HL-60/S4 treated with retinoic acid at 250 ng/mL for 4 days and 3 days (cell line): ENCODE results near the gene MBNL2.

Experiments
- in situ Hi-C: fragments of 300-500 bp; cut with MboI; formaldehyde crosslinking; loops from 2 replicates; pipeline ENCODE4 v1.7.0; 2022; ENCODE audit warnings: low sequenced_read_pairs

Gene MBNL2

GRCh38 chr13:97233499-97233898, 11.4 kb downstream of the MBNL2 start:
- in situ Hi-C loops = no loop called here

- in situ Hi-C loops = no loop called here
Measured at GRCh38 chr13:97234236-97234635, 12.1 kb downstream of the MBNL2 start.

- in situ Hi-C loops = no loop called here
Measured at GRCh38 chr13:97234742-97235141, 12.6 kb downstream of the MBNL2 start.

- in situ Hi-C loops = no loop called here
Measured at GRCh38 chr13:97235549-97236231, 13.6 kb downstream of the MBNL2 start.

DNA sequence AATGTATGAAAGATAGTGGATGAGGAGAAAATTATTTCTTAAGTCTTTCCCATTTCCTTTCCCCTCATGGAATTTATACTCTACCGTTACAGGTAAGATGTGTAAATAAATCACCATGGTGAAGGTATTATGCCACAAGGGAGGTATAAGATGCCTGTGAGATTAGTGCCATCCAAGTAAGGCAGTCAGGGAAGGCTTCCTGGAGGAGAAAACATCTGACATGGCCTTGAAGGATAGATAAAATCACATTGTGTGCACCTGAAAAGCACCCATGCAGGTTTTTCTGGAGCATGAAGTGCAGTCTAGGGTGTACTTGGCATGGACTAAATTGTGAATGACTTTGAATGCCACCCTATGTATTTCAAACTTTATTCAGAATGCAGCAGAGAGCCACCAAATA, 15.3 kb downstream of the MBNL2 start:
- in situ Hi-C loops = no loop called here

- in situ Hi-C loops = no loop called here
Measured at GRCh38 chr13:97238432-97238831, 16.3 kb downstream of the MBNL2 start.

GRCh38 chr13:97238883-97239282, 16.8 kb downstream of the MBNL2 start:
- in situ Hi-C loops = no loop called here

DNA sequence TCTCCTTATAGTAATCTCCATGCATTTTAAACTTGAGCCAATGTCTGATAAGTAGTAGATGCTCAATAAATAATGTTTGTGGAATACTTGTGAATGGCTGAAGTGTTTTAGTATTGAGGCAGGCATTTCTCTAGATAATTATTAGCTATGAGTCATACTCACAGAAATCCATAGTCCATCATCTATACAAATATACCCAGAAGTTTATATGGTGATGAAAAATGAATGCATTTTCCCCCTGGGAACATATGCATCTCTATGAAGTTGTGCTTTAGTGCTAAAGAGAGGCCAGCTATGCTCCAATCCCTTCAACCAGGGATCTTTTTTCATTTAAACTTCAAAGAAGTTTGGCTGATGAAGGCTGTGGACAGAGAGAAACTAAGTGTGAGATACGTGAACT, 17.2 kb downstream of the MBNL2 start:
- in situ Hi-C loops = no loop called here

DNA sequence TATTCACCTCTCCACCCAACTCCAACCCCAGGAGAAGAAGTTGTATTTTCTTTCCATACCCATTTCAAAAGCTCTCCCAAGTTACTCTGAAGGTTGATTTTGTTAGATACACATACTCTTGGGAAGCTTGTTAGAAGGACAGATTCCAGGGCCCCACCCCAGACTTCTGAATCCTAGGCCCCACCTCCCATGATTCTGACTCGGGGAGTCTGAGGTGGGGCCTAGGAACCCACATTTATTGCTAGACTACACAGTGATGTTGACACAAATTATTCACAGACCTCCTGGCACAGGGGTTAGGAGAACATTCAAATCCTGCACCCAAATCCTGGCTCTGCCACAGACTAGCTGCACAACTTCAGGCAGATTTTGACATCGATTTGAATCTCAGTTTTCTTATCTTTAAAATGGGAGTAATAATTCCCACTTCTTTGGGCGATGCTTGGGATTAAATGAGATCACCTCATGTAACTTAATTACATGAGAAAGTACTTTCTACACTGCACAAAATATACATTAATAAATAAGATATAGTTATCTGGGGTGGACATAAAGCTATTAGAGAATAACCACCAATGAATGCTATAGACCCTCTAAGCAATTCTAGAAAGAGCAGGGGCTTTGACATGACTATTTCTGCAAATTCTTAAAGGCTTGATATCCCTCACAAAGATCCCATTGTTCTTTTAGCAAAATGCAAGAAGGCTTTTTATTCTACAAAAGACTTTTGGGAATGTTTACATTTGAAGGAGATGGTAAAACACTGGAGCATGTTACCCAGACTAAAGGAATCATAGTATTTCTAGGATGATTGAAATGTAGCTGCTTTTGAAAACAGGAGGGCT, 18.0 kb downstream of the MBNL2 start:
- in situ Hi-C loops = no loop called here

GRCh38 chr13:97240788-97241734, 18.9 kb downstream of the MBNL2 start:
- in situ Hi-C loops = no loop called here

DNA sequence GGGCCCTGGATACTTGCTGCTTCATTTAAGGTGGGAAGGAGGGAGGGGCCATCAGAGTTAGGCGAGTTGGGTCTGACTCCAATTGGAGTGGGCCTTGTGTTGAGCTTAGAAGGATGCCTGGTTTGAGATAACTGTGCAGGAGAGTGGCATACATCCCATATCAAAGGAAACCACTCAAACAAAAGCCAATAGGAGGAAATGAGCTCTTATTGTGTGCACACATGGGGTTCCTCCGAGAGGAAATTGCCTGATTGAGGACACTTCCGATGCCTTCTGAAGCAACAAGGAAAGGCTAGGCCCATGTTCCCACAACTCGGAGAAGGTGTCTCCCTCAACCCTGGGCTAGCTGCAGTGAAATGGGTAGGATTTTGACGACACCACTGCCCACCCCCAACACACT, 19.6 kb downstream of the MBNL2 start:
- in situ Hi-C loops = no loop called here

DNA sequence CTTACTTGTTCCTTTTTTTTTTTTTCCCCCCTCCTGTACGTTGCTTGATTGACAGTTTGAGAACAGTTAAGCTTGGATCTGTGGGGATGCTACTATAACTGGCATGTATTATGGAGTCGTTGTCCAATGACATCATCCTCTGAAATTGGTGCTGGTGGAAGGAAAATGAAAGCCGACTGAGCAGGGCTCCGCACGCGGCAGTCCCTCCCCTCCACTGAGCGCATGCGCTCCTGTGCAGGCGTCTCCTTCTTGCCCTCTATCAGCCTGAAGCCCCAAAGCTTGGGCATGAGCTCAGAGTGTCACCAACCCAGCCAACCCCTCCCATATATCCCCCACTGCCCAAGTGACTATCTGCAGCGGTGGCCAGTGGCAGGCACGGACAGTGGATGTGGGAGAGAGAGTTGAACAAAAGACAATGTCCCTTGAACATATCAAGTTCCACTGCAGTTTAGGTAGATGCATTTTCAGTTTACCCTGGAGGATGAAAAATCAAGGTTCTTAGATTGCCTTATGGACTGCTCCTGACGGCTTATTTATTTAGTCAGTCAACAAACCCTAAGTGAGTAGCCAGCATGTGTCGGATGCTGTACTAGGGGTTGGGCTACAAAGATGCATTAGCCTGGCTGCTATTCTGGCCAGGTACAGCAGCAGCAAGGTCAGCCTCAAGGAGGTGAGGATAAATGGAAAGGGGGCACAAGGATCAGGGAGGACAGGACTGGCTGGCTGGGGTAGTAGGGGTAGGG, 20.8 kb downstream of the MBNL2 start:
- in situ Hi-C loops = no loop called here

DNA sequence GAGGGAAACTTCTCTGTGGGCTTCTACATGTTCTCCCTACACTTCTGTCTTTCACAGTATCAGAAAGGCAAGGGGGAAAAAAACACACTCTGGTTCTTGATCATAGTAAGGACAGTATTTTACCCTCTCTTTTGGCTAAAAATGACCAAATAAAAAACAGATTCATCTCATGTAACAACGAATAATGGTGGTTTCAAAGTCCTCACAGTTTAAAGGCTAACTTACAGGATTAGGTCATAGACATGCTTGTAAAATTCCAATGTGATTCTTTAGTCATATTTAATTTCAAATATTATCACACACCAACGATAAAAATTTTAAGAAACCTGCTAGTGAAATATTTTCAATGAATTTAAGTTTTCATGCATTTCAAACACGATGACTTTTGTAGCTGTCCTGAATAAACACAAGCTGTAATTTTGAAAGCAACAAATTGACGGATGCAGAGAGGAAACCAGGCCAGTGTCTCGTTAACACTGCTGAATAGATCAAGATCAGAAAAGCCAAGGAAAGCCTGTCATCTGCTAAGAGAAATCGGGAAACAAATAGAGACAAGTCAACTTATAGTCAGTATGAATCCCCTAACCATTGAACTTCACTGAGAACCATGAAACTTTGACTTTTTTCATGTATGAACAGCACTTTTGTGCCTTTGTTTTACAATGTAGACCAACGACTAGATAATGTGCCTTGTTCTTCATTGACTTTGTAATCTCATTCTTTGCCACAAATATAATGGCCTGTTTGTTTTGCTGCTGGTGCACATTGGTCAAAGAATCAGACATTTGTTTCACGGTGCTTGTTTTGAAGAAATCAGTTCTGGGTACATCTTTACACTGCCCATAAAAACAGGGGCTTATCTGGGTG, 22.0 kb downstream of the MBNL2 start:
- in situ Hi-C loops = no loop called here

GRCh38 chr13:97245011-97245410, 22.9 kb downstream of the MBNL2 start:
- in situ Hi-C loops = no loop called here

- in situ Hi-C loops = no loop called here
Measured at GRCh38 chr13:97246596-97247158, 24.5 kb downstream of the MBNL2 start.

DNA sequence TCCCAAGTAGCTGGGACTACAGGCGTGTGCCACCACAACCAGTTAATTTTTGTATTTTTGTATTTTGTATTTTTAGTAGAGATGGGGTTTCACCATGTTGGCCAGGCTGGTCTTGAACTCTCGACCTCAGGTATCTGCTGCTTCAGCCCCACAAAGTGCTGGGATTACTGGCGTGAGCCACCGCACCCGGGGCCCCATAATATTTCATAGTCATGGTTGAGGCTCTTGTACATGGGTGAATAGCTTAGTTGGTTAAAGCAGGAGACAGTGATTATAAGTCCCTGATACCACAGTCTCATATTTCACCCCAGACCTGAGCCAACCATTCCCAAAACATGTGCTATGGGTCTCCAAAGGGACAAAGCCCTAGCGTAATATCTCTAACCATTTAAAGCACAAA, 26.1 kb downstream of the MBNL2 start:
- in situ Hi-C loops = no loop called here

DNA sequence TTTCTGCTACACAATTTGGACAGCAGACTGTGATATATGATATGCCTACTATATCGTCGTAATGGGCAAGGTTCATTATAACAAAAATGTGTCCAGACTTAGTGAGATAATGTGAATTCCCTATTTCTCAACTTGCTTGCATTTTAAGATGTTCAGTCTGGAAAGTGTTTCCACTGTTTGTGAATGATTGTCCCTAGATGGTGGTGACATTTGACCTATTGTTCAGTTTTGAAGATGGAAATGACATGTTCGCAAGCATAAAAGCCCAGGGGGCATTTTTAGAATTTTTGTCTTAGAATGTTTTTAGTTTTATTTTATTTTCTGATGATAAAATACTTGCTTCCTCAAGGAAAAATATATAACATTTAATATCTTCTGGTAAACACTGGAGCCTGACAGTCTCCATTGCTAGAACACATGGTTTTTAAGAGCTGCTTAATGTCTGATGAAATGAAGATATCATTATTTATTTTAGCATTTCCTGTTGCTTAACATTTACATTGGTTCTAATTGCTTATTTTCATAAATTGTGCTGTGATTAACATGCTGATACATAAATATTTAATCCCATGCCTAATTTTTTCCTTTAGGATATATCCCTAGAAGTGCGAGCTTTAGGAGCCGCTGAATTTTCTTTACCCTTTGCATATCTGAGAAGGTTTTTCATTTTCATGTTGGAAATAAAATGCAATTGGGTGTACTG, 27.1 kb downstream of the MBNL2 start:
- in situ Hi-C loops = no loop called here

GRCh38 chr13:97249796-97250495, 27.8 kb downstream of the MBNL2 start:
- in situ Hi-C loops = no loop called here
